HTERT RPE-1 (cell line): ENCODE data around the gene OGFR.

Experiments used
- in situ Hi-C: fragments of 300-500 bp; cut with MboI; formaldehyde crosslinking; loops from 4 replicates; pipeline ENCODE4 v1.14.3; 2020; ENCODE audit warnings: low sequenced_read_pairs

The OGFR gene

DNA sequence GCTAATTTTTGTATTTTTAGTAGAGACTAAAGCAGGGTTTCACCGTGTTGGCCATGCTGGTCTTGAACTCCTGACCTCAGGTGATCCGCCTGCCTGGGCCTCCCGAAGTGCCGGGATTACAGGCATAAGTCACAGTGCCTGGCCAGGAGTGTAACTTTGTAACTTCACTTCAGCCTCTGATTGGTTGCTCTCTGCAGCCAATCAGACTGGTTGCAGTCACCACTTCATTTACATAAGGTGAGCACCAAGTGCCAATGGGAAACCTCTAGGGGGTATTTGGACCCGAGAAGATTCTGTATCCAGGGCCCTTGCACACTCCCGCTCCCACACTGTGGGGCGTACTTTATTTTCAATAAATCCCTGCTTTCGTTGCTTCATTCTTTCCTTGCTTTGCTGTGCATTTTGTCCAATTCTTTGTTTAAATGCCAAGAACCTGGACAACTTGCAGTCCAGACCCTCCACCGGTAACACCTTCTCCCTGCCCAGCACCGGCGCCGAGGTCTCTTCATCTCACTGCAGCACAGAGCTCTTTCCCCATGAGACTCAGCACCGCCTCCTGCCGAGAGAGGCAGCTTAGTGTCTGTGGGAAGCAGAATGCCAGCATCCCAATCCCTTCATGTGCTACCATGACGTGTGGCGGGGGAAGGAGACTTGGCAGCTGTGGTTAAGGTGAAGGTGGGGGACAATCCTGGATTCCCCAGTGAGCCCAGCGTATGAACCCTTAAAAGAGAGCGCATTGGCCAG lies 22.3 kb upstream of the OGFR start:
- in situ Hi-C loops: no loop called here

DNA sequence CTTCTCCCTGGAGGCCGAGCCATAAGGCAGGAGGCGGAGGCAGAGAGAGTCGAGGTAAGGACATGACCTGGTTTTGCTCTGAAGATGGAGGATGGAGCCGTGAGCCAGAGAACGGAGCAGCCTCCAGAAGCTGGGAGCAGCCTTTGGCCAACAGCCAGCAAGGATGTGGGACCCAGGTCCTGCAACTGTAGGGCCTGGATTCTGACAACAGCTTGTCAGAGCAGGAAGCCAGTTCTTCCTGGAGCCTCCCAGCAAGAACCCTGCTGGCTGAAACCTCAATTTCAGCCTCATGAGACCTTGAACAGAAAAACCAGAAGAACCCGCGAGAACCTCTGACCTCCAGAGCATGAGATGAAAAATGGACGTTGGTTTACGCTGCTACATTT lies 21.7 kb upstream of the OGFR start:
- in situ Hi-C loops: no loop called here

DNA sequence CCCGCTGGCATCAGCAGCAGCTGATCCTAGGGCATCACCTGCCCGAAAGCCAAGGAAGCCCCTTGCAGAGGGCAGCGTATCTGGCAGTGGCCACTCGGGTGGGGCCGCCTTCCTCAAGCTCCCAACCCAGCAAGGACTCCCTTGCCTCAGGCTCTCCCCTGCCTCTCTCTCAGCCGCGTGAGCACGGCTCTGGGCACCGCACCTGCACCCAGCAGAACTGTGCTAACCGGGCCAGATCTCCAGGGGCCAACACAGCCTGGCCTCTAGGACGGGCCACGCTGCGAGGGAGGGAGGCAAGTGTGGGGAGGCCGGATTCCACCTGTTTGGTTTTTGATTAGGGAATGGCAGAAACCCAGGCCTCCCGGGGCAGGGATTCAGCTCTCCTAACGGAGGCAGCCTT lies 20.1 kb upstream of the OGFR start:
- in situ Hi-C loops: no loop called here

DNA sequence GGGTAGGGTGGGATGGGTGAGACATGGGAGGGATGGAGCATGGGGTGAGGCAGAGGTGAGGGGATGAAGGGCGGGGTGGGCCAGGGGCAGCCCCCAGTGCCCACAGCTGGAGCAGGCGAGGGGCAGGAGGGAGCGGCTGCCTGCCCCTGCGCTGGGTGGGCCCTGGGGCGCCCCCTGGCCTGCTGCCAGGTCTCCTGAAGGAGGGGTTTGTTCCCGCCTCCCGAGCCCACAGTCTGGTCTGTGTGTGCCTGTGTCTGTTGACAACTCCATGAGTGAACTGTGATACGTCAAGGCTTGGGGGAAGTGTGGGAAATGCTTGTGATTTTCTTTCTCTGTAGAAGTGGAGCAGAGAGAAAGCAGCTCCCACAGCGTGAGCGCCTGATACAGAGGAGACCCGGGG lies 19.2 kb upstream of the OGFR start:
- in situ Hi-C loops: no loop called here

DNA sequence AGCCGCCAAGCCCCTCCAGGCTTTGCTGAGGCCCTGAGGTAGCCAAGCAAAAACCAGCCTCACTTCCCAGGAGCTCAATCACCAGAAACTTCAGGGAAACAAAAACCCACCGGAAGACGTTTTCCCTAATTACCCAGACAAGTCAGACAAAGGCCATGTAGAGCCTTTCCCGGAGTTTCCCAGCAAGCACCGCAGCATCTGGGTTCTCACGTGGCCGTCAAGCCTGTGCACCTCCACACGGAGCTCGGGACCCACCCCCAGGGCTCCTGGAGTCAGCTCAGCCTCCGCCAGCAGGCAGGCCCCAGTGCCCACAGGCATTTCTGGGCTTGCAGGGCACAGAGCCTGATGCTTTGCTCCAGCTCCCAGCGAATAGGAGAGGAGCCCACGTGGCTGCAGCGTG lies 18.5 kb upstream of the OGFR start:
- in situ Hi-C loops: no loop called here

DNA sequence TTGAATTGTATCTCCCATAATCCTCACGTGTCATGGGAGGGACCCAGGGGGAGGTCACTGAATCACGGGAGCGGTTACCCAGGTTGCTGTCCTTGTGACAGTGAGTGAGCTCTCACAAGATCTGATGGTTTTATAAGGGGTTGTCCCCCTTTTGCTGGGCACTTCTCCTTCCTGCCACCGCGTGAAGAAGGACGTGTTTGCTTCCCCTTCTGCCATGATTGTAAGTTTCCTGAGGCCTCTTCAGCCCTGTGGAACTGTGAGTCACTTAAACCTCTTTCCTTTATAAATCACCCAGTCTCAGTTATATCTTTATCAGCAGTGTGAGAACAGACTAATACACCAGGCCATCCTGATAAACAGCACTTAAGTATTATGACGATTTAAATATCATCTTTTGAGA lies 17.3 kb upstream of the OGFR start:
- in situ Hi-C loops: no loop called here

DNA sequence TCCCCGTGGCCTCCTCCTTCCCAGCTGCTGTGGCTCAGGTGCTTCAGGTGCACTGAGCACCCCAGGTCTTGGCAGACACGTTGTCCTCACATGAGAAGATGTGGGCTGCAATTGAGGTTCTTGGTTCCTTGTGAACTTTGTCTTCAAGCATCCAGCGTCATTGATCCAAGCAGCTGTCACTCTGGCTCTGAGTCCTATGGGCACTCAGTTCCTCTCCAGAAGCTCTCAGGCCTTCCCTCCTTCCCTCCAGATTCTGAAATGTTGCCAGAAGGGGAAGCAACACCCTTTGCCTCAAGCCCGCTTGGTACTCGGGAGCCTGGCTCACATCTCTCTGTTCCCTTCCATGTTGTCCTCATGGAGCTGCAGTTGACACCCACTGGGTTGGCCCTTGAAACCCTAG lies 16.8 kb upstream of the OGFR start:
- in situ Hi-C loops: no loop called here

DNA sequence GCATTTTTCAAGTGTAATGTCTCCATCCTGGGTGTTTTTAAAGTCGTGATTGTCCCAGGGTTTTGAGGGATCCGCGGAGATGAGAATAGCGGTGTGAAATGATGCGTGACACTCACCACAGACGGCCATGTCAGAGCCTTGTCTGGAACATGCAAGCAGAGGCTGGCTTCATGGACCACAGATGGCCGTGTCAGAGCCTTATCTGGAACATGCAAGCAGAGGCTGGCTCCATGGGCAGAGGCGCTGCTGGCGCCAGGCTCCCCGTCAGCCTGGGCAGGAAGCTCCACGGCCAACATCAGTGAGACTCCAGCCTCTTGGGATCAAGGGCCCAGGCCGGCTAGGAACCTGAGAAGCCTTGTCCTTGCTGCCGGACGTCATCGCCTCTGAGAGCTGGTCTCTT lies 16.0 kb upstream of the OGFR start:
- in situ Hi-C loops: no loop called here

DNA sequence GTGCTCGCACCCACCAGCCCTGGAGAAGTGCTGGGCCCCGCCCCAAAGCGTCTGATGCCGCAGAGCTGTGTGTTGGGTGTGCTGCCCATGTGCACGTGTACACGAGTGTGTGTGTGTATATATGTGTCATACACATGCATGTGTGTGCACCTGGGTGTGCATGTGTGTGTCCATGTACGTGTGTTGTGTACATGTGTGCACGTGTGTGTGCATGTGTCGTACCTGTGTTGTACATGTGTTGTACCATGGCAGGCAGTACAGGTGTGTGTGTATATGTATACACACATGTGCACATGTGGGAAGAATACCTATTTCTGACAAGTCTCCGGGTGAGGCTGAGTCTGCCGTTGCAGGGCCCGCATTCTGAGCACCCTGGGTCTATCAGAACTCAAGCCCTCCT lies 14.6 kb upstream of the OGFR start:
- in situ Hi-C loops: no loop called here

DNA sequence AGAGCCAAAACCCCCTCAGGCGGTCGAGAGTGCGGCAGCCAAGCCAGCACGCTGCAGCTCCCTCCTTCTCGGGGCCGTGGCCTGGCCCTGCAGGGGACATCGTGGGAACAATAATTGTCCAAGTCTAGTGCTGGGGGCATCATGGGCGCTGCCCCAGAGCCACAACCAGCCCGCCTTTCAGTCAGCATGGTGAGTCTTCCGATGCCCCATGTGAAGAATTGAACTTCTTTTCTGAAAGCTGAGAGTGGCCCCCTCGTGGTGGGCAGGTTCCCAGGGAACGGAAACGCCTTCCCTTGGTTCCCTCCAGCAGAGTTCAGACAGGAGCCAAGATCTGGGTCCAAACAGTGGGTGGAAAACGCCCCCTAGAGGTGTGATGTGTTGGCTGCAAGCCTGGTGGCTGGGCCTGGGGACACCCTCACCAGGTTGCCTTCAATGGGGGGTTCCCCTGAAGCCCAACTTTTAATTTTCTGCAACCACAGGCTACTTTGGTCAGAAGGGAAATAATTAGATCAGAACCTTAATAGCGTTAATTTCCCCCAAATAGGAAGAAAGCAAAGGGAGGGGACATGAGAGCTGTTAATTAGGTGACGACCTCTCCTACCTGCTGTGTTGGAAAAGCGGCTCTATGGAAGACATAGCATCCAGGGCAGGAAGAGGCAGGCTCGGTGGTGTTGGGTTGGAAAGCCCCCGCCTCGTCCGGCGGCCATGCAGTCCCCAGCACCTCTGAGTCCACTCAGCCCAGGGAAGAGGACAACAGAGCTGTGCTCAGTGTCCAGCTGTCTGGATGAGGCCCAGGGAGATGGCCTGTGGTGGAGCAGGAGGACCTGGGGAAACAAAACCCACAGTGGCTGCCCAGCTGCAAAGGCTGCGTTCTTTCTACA lies 13.1 kb upstream of the OGFR start:
- in situ Hi-C loops: no loop called here

DNA sequence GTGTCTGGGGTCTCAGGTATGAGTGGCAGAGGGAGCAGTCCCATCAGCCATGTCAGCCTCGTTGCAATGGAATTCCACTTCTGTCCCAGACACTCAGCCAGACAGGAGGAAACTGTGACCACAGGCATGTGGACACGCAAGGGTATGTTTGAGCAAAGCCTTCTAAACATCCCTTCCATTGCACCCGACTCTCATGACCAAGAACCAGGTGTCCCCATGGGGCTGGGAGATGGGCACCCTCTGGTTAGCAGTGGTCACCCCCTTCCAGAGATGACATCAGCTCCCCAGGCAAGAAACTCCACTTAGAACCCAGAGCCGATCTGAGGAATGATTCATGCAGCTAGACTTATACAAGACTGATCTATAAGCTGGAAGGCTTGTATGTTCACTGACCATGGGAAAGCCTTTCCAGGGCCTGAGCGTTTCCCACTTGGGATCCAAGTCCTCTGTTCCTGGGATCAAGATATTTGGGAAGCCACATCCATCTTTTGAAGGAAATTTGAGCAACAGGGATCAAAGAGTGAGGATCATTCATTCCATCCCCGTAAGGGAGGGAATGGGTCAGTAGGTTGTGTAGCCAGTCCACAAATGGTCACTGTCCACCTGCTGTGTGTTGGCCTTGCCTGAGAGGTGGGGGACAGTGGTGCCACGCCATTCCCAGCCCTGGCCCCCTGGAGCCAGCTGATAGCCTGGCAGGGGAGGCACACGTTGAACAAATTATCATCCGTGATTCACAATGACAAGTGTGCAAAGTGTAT lies 12.3 kb upstream of the OGFR start:
- in situ Hi-C loops: no loop called here

DNA sequence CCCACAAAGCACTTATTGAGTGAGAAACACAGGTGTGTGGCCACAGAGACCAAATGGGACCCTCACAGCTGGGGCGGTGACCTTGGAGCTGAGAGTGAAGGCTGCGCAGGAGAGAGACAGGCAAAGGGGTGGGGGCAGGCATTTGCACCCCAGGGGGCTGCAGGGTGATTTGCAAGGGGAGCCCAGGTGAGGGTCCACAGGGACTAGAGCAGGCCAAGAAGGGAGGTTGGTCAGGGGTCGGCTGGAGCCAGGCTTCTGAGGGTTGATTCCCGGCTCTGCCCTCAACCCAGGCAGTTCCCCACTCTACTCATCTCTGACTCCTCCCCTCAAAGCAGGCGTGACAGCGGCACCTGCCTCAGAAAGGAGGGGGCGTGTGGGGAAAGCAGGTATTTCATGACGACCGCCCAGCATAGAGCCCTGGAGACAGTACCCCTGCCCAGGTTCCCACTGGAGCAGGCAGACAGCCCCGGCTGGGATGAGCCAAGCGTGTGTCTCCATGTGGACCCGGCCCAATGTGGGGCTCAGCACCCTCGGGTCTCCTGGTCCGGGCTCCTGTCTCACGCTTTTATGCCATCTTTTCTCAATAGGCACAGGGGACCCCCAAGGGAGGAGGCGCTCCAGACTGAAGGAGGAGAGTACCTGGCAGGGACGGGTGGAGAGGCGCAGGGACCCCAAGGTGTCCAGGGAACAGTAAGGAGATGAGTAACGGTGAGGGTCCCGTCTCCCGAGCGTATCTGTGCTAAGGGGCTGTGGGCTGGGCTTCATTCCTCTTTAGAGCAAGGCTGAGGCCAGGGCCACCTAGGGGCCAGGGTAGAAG lies 11.5 kb upstream of the OGFR start:
- in situ Hi-C loops: no loop called here

DNA sequence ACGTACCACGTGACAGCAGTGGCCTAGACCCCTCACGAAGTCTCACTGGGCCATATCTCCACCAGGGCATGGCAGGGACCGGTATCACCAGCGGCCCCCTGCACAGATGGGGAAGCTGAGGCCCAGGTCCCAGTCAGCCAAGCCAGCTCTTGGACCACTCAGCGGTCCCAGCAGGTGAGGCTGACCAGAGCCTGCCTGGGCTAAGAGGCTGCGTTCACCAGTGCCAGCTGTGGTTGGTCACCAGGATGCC lies 11.0 kb upstream of the OGFR start:
- in situ Hi-C loops: no loop called here

DNA sequence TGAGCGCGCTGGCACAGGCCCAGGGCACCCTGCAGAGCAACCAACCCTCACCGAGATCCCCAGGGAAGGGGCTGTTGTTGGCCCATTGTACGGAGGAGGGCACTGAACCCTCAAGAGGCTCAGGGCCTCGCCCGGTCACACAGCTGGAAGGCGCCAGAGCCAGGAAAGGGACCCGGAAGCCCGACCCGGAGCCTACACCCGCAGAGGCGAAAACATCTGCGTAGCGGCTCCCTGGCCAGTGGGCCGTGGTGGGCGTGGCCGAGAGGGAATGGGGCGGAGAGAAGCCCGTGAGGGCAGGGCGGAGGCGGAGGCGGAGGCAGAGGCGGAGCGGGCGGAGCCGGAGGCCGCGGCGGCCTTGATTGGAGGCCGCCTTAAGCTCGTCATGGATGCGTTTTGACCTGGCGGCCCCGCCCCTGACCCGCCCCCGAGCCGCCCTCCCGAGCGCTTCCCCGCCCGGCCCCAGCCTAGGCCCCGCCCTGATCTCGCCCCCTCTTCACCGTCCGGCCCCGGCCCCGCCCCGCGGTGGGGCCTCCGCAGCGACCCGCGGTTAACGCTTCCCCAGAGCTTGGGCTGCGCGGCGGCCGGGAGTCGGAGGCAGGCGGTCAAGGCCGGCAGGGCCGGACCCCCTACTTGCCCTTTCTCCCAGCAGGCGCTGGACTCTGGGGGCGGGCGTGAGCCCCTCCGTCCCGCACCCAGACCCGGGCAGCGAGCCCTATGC lies 10.5 kb upstream of the OGFR start:
- in situ Hi-C loops: no loop called here

DNA sequence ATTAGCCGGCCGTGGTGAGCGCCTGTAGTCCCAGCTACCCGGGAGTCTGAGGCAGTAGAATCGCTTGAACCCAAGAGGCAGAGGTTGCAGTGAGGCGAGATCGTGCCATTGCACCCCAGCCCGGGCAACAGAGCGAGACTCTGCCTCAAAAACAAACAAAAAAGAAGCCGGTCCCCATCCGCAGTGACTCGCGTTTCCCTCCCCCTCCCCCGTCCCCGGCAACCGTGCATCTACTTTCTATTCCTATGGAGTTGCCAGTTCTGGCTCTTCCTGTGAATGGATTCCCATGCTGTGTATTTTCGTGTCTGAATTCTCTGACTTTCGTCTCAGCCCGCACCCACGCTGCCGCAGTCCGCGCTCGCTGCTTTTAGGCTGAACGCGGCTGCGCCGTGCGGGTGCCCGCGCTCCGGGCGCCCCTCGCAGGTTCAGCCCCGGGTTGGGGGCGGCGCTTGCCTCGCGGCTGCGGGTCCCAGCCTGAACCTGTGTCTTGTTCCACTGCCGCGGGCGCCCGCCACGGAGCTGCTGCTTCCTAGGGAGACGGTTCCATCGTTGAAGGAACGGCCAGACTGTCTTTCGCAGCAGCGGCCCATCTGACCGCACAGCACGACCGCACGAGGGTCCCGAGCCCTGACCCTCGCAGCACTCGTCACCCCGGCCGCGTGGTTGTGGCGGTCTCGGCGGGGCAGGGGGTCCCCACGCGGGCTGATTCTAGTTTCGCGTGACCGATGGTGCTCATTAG lies 9.4 kb upstream of the OGFR start:
- in situ Hi-C loops: no loop called here

DNA sequence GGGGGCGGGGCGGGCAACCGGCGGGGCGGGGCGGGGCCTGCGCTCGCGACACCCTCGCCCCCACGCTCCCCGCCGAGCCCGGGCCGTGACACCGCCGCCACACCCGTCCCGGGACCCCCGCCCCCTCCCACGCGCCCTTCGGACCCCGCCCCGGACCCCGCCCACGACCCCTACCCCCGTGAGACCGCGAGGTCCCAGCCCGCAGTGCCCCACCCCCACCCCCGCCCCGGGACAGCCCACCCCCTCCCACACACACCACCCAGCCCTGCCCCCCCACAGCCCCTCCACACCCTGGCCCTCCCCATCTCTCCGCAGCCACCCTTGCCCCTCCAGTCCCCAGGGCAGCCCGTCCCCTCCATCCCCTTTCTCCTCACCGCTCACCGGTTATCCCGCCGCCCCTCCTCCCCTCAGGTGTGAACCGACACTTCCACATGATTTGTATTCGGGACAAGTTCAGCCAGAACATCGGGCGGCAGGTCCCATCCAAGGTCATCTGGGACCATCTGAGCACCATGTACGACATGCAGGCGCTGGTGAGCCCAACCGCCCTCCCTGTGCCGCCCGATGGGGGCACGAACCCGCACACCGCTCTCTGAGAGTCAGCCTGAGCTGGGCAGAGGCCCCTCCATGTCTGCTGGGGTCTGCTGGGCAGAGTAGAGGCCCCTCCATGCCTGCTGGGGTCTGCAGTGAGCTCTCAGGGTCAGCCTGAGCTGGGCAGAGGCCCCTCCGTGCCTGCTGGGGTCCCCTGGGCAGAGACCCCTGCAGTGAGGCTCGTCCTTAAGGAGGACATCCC lies 7.7 kb upstream of the OGFR start:
- in situ Hi-C loops: no loop called here

DNA sequence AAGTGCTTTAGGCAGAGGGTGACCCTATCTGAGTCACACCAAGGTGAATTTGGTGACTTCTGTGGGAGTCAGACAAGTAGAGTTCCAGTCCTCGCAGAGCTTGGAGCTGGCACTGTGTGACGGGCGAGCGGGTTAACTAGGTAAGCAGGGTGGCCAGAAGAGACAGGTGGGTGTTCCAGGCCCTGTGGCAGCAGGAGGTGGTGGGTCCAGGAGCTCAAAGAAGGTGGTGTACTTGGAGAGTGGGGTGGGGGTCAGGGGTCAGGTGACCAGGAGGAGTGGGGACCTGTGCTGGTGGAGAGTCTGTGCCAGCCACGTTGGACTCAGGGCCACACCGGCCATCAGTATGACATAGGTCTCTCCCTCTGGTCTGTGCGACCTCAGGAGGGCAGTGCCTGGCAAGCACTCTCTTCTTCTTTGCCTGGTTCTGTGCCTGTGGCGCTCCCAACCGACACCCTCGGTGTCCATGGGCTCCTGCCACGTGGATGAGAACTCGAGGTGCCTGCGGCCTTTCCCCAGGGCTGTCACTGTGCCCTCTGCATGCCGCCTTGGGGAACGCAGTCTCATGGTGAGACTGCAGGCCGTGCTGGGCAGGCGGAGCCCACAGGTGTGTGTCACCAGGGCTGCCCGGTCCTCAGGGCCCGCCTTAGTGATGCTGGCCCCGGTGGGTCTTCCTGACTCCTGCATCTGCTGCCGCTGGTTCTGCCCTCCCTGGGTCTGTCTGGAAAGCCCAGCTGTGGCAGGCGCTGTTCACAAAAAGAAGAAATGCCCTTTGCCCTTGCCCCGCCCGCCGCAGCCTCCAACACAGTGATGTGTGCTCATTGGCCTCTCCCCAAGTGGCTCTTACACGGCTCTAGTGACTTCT lies 6.7 kb upstream of the OGFR start:
- in situ Hi-C loops: no loop called here

DNA sequence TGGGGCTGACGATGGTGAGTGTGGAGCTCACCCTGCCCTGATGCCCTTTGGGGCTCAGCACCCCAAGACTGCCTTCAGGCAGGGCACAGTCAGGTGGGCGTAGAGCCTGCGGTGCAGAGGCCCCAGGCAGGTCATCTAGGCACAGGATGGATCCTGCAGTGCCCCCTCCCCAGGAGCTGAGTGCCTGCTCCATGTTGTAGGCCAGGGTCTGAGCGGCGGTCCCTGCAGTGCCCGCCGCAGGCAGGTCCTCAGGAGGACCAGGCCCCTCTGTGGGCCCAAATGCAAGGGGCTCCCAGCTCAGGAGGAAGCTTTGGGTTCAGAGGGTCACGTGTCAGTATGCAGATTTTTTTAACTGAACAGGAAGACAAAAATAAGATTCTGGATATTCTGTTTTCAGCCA lies 5.6 kb upstream of the OGFR start:
- in situ Hi-C loops: no loop called here
